ENCODE measurements around the gene SERPINB3.

The SERPINB3 gene

DNA sequence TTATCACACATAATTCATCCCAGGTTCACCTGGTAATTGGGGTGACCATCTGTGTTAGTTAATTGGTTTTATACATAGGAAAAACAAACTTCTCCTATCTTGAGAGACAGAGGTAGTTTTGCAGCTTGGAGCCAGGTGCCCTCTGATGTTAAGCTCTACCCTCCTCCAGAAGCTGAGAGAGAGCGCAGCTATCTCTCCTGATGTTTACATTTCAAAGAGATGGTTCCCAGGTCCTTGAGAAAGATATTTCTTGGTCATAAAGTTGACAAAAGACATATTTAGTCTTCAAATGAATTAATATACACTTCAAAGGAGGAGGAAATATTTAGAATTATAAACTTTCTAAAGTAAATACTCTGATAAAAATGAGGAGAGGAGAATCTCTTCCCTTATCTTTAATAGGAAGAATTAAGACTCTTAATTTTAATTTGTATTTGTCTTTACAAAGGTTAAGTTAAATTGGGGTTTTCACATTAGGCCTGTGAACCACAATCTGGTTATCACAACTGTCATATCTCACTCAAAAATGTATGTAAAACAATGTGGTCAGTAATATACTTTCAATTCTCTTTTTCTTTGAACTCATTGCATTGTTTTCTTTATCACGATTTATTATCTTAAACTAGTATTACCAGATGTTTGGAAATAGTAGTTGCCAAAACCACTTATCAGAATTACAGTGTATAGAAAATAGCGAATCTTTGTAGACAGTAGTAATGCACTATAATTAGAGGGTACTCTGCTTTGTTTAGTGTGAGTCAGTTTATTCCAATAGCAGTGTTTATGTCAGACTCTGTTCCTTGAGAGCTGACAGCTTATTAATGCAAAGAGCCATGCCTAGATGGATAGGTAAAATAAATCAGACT is 44.4 kb downstream of the SERPINB3 start:
- no peak overlapping the region for H2BK120ac ChIP-seq (ENCODE audit: insufficient read depth, low read length, poor library complexity)
- no peak overlapping the region for H3K4ac ChIP-seq (ENCODE audit: low read depth, low read length)
- WGBS (ENCODE audit: extremely low coverage, insufficient coverage, insufficient read length) = no CpG with 5 or more reads among the region's 3 CpGs
- peak in 1 of 2 donors; percentile 42 for DNase-seq
- H4K91ac ChIP-seq (ENCODE audit: low read depth, low read length) = no peak overlapping the region
- H3K9me3 ChIP-seq (ENCODE audit: insufficient read depth, low read depth, low read length) = no peaks in the 10 kb centered on the region
- no peak overlapping the region for H4K8ac ChIP-seq (ENCODE audit: low read depth, low read length)
- no peaks in the 10 kb centered on the region for H3K79me1 ChIP-seq (ENCODE audit: low read length)
- no peak overlapping the region for H2AK5ac ChIP-seq (ENCODE audit: low read length)
- no peak overlapping the region for H3K4me2 ChIP-seq (ENCODE audit: low read length)
- no peak overlapping the region for H2BK12ac ChIP-seq (ENCODE audit: low read length)
- no peak overlapping the region for H3K18ac ChIP-seq (ENCODE audit: low read length)
- H3K9ac ChIP-seq (ENCODE audit: low read length) = no peak overlapping the region
- H3K36me3 ChIP-seq (ENCODE audit: control insufficient read depth in 1 of 2, insufficient read depth in 2 of 2, low read length in 2 of 2) = no peaks in the 10 kb centered on the region
- H3K4me1 ChIP-seq (ENCODE audit: control insufficient read depth in 1 of 2, insufficient read depth in 2 of 2, low read length in 2 of 2) = no peaks in the 10 kb centered on the region
- H2AFZ ChIP-seq (ENCODE audit: insufficient read depth, low read length, poor library complexity) = no peak overlapping the region
- no peak overlapping the region for H3K23ac ChIP-seq (ENCODE audit: low read length)
- H3K79me2 ChIP-seq (ENCODE audit: control insufficient read depth, insufficient read depth, low read length, poor library complexity) = no peaks in the 10 kb centered on the region
- no peaks in the 10 kb centered on the region for H3K27me3 ChIP-seq (ENCODE audit: insufficient read depth, low read length)
- no peak overlapping the region for H2BK5ac ChIP-seq (ENCODE audit: low read depth, low read length, poor library complexity)
- no peak overlapping the region for H3K27ac ChIP-seq (ENCODE audit: low read depth, low read length)
- no peak overlapping the region for H3K4me3 ChIP-seq (ENCODE audit: low read depth, low read length)
- no peak overlapping the region for H3K14ac ChIP-seq (ENCODE audit: low read length)
- no peak overlapping the region for H4K12ac ChIP-seq (ENCODE audit: low read depth, low read length)

DNA sequence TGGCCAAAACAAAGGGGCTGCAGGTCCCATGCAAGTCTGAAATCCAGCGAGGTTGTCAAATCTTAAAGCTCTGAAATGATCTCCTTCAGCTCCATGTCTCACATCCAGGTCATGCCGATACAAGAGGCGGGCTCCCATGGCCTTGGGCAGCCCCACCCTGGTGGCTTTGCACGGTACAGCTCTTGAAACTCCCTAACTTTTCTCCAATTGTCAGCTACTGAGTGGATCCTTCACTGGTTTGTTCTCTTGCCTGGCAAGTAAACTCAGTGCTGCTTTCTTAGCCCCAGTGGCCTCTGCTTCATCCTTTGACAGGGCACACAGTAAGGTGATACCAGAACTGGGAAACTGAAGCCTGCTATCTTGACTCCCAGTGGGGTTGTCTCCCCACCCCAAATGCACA is 48.3 kb downstream of the SERPINB3 start:
- no peak overlapping the region for H4K8ac ChIP-seq (ENCODE audit: low read depth, low read length)
- no peak overlapping the region for H3K9ac ChIP-seq (ENCODE audit: low read length)
- no peaks in the 10 kb centered on the region for H3K79me1 ChIP-seq (ENCODE audit: low read length)
- no peak overlapping the region for H2AFZ ChIP-seq (ENCODE audit: insufficient read depth, low read length, poor library complexity)
- WGBS (ENCODE audit: extremely low coverage, insufficient coverage, insufficient read length) = no CpG with 5 or more reads among the region's 4 CpGs
- DNase-seq = no peak
- no peak overlapping the region for H3K14ac ChIP-seq (ENCODE audit: low read length)
- no peak overlapping the region for H3K18ac ChIP-seq (ENCODE audit: low read length)
- H3K4me3 ChIP-seq (ENCODE audit: low read depth, low read length) = no peak overlapping the region
- no peak overlapping the region for H4K91ac ChIP-seq (ENCODE audit: low read depth, low read length)
- no peaks in the 10 kb centered on the region for H3K27me3 ChIP-seq (ENCODE audit: insufficient read depth, low read length)
- H2AK5ac ChIP-seq (ENCODE audit: low read length) = no peak overlapping the region
- H3K4me2 ChIP-seq (ENCODE audit: low read length) = no peak overlapping the region
- no peaks in the 10 kb centered on the region for H3K9me3 ChIP-seq (ENCODE audit: insufficient read depth, low read depth, low read length)
- H2BK5ac ChIP-seq (ENCODE audit: low read depth, low read length, poor library complexity) = no peak overlapping the region
- H2BK12ac ChIP-seq (ENCODE audit: low read length) = no peak overlapping the region
- no peak overlapping the region for H3K27ac ChIP-seq (ENCODE audit: low read depth, low read length)
- no peak overlapping the region for H3K23ac ChIP-seq (ENCODE audit: low read length)
- no peak overlapping the region for H3K4ac ChIP-seq (ENCODE audit: low read depth, low read length)
- H3K79me2 ChIP-seq (ENCODE audit: control insufficient read depth, insufficient read depth, low read length, poor library complexity) = no peaks in the 10 kb centered on the region
- no peak overlapping the region for H4K12ac ChIP-seq (ENCODE audit: low read depth, low read length)
- no peaks in the 10 kb centered on the region for H3K4me1 ChIP-seq (ENCODE audit: control insufficient read depth in 1 of 2, insufficient read depth in 2 of 2, low read length in 2 of 2)
- no peaks in the 10 kb centered on the region for H3K36me3 ChIP-seq (ENCODE audit: control insufficient read depth in 1 of 2, insufficient read depth in 2 of 2, low read length in 2 of 2)
- H2BK120ac ChIP-seq (ENCODE audit: insufficient read depth, low read length, poor library complexity) = no peak overlapping the region

DNA sequence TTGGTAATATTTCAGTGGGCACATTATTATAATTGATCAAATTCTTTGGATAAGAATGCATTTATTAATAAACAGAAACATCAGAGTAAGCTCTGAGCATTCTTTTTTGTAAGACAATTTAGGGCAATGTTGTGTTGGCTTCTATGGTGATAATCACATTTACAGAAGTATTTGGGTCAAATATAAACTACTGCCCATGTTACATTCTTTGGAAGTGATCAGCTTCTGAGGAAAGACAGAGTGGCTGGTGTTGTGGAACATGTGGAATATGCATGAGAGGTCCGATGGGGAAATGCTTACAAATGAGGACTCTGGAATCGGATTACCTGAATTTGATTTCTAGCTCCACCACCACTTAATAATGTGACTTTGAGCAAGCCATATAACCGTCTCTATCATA is 55.2 kb downstream of the SERPINB3 start:
- no peaks in the 10 kb centered on the region for H3K36me3 ChIP-seq (ENCODE audit: control insufficient read depth in 1 of 2, insufficient read depth in 2 of 2, low read length in 2 of 2)
- H2BK12ac ChIP-seq (ENCODE audit: low read length) = no peak overlapping the region
- WGBS (ENCODE audit: extremely low coverage, insufficient coverage, insufficient read length) = no CpG with 5 or more reads among the region's 3 CpGs

More for the DNA sequence above, 55.2 kb downstream of the SERPINB3 start:
- Histone ChIP-seq H3K4me2 (ENCODE audit: low read length) (no peak overlapping the region), H3K79me2 (ENCODE audit: control insufficient read depth, insufficient read depth, low read length, poor library complexity) (no peaks in the 10 kb centered on the region), H3K23ac (ENCODE audit: low read length) (no peak overlapping the region), H2BK5ac (ENCODE audit: low read depth, low read length, poor library complexity) (no peak overlapping the region), H4K8ac (ENCODE audit: low read depth, low read length) (no peak overlapping the region), H3K4ac (ENCODE audit: low read depth, low read length) (no peak overlapping the region), H3K4me3 (ENCODE audit: low read depth, low read length) (no peak overlapping the region), H3K18ac (ENCODE audit: low read length) (no peak overlapping the region), H2AK5ac (ENCODE audit: low read length) (no peak overlapping the region), H3K9ac (ENCODE audit: low read length) (no peak overlapping the region), H3K9me3 (ENCODE audit: insufficient read depth, low read depth, low read length) (no peaks in the 10 kb centered on the region), H2BK120ac (ENCODE audit: insufficient read depth, low read length, poor library complexity) (no peak overlapping the region), H2AFZ (ENCODE audit: insufficient read depth, low read length, poor library complexity) (no peak overlapping the region), H3K27ac (ENCODE audit: low read depth, low read length) (no peak overlapping the region), H3K4me1 (ENCODE audit: control insufficient read depth in 1 of 2, insufficient read depth in 2 of 2, low read length in 2 of 2) (peaks cover 0 to 2% of the 10 kb centered on the region in 2 experiments), H3K14ac (ENCODE audit: low read length) (no peak overlapping the region), H4K91ac (ENCODE audit: low read depth, low read length) (no peak overlapping the region), H3K79me1 (ENCODE audit: low read length) (no peaks in the 10 kb centered on the region), H3K27me3 (ENCODE audit: insufficient read depth, low read length) (no peaks in the 10 kb centered on the region), H4K12ac (ENCODE audit: low read depth, low read length) (no peak overlapping the region)
- DNase-seq = peak; percentile 52 to 90
